T-cell (primary cell): ENCODE measurements around the gene HGD. TPM values are rescaled to one million over a fixed set of nuclear protein-coding genes. Genes with fewer than 3 reads are reported as not detected.

Source experiments
- ATAC-seq, 4 experiments: fragments of 200-7000 bp in 3 of 4; fragments of 150-1000 bp in 1 of 4; cut with Tn5 transposase; replicated peaks in 1 of 4; 1 replicate in 3 of 4; 2 replicates in 1 of 4; pipeline ENCODE4 v1.10.0; 2021; ENCODE audit warnings: moderate library complexity in 3 of 4, mild to moderate bottlenecking in 2 of 4, moderate number of reproducible peaks in 1 of 4
- CTCF ChIA-PET, 2 donors: fragments of 300-600 bp; sonication (Branson Sonifier 250); formaldehyde crosslinking; loops; one replicate each; lab custom pipeline; 2022; ENCODE audit warnings: antibody characterized with exemption in 2 of 2; lab: Charles Lee
- POLR2A ChIA-PET, 2 donors: fragments of 300-600 bp; sonication (Branson Sonifier 250); formaldehyde crosslinking; loops; one replicate each; lab custom pipeline; 2022; ENCODE audit warnings: antibody characterized with exemption in 2 of 2; lab: Charles Lee
- DNase-seq, 35 experiments: peaks; one replicate each; pipeline versions ENCODE4 v3.0.0 to v3.0.0-alpha.2; 2013 to 2023
- H3K27ac ChIP-seq: one replicate; pipeline ENCODE4 v1.5.1; 2013; ENCODE audit warnings: low read length
- H3K27me3 ChIP-seq, 2 experiments: replicated peaks in 1 of 2; 1 replicate in 1 of 2; 2 replicates in 1 of 2; pipeline versions ENCODE4 v1.6.1 to v1.7.0; 2013; ENCODE audit warnings: low read length in 1 of 2, mixed read lengths in 1 of 2; ENCODE audit not compliant: control insufficient read depth in 2 of 2, insufficient read depth in 2 of 2; ENCODE audit errors: extremely low read depth in 1 of 2
- H3K36me3 ChIP-seq, 2 donors: 1 replicate in 1 of 2; 2 replicates in 1 of 2; pipeline versions ENCODE4 v1.6.1 to v1.7.0; 2013; ENCODE audit warnings: low read length in 1 of 2; ENCODE audit not compliant: control insufficient read depth in 2 of 2, insufficient read depth in 1 of 2; ENCODE audit errors: extremely low read depth in 1 of 2
- H3K4me1 ChIP-seq, 2 experiments: 1 replicate in 1 of 2; 2 replicates in 1 of 2; pipeline versions ENCODE4 v1.6.1 to v1.7.0; 2013; ENCODE audit warnings: low read length in 2 of 2, mixed read lengths in 1 of 2; ENCODE audit not compliant: insufficient read depth in 2 of 2, control insufficient read depth in 1 of 2; ENCODE audit errors: extremely low read depth in 1 of 2
- H3K4me3 ChIP-seq, 2 donors: 1 replicate in 1 of 2; 2 replicates in 1 of 2; pipeline versions ENCODE4 v1.5.1 to v1.7.0; 2013; ENCODE audit warnings: mild to moderate bottlenecking in 2 of 2, low read length in 1 of 2, moderate library complexity in 1 of 2; ENCODE audit not compliant: control insufficient read depth in 1 of 2; ENCODE audit errors: extremely low read depth in 1 of 2
- H3K9me3 ChIP-seq: 2 replicates; pipeline ENCODE4 v1.7.0; 2013
- H3K27ac Mint-ChIP-seq, 2 donors: one replicate each; pipeline ENCODE4 v1.8.0; 2020 to 2021; ENCODE audit warnings: mild to moderate bottlenecking in 2 of 2, mixed read lengths in 2 of 2
- H3K27me3 Mint-ChIP-seq, 2 donors: one replicate each; pipeline ENCODE4 v1.8.0; 2021 to 2022; ENCODE audit warnings: mixed read lengths in 2 of 2
- H3K36me3 Mint-ChIP-seq: one replicate; pipeline ENCODE4 v1.8.0; 2021; ENCODE audit warnings: mixed read lengths
- H3K4me1 Mint-ChIP-seq, 3 donors: one replicate each; pipeline ENCODE4 v1.8.0; 2020 to 2022; ENCODE audit warnings: mixed read lengths in 3 of 3, mild to moderate bottlenecking in 1 of 3
- H3K4me3 Mint-ChIP-seq, 3 donors: one replicate each; pipeline ENCODE4 v1.8.0; 2020 to 2022; ENCODE audit warnings: mild to moderate bottlenecking in 3 of 3, mixed read lengths in 3 of 3, moderate library complexity in 3 of 3
- H3K9me3 Mint-ChIP-seq, 3 donors: one replicate each; pipeline ENCODE4 v1.8.0; 2020 to 2022; ENCODE audit warnings: mixed read lengths in 3 of 3
- WGBS: methylation state at CpG from one replicate; pipeline ENCODE4 v1.1.5; 2013; ENCODE audit warnings: missing lambda C conversion rate; ENCODE audit not compliant: insufficient coverage; 5-methylcytosine and 5-hydroxymethylcytosine counted together
- total RNA-seq, 35 experiments: library from RNA in 6 of 35; stranded (reverse) in 6 of 35; fragments of 120-200 nt in 1 of 35; gene quantifications; one replicate each; pipeline versions ENCODE4 v1.2.1 to v1.2.4 and lab custom pipeline; 2013 to 2026

HGD gene
- total RNA-seq, 5 donors from 2014 or later (not counting 1 experiment from before 2014, with no cell fraction given), result 1.5 to 4.1 (median 2.6) TPM

- Histone ChIP-seq H3K4me3 (no peak overlapping the region), H3K9me3 (no peaks in the 10 kb centered on the region), H3K27me3 (no peaks in the 10 kb centered on the region), H3K36me3 (no peaks in the 10 kb centered on the region), H3K27ac (no peak overlapping the region), H3K4me1 (no peaks in the 10 kb centered on the region)
- POLR2A ChIA-PET, result no interaction called here
- no peak for ATAC-seq
- H3K27ac Mint-ChIP-seq, result no peak overlapping the region
- DNase-seq, result no peak
- CTCF ChIA-PET, result no interaction called here
- no peak overlapping the region for H3K4me3 Mint-ChIP-seq
- H3K4me1 Mint-ChIP-seq, result peaks cover 0 to under 1% (median 0%) of the 10 kb centered on the region in 3 donors
- H3K9me3 Mint-ChIP-seq, result peaks cover 0 to 9% (median 2%) of the 10 kb centered on the region in 3 donors
- H3K27me3 Mint-ChIP-seq, result no peaks in the 10 kb centered on the region
- peaks cover 7% of the 10 kb centered on the region for H3K36me3 Mint-ChIP-seq
- WGBS, result 100% methylated on average over 1 of the region's 2 CpGs
These were observed 8.9 kb downstream of the HGD start for GRCh38 chr3:120673116-120673515.

DNA sequence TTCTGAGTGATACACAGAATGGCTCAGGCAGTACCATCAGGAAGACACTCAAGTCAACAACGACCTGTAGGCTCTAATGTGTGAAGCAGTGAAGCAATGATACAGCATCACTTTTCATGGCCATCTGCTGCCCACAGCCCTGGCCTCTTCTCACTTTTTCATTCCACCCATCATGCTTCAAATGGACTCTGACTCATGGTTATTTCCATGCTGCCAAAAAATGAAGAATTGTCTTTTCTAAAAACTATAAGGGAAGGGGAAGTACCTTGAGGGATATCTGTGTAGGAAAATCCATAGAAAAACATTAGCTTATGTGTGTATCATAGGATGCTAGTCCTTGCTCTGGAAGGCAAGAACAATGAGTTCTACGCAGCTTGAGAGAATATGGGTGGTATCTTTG, 11.5 kb downstream of the HGD start:
- Histone ChIP-seq H3K36me3 (no peaks in the 10 kb centered on the region), H3K27me3 (peaks cover 0 to 3% of the 10 kb centered on the region in 2 experiments), H3K4me3 (no peak overlapping the region), H3K9me3 (no peaks in the 10 kb centered on the region), H3K27ac (no peak overlapping the region), H3K4me1 (no peaks in the 10 kb centered on the region)
- Mint-ChIP-seq H3K9me3 (no peaks in the 10 kb centered on the region), H3K4me1 (no peaks in the 10 kb centered on the region), H3K4me3 (no peak overlapping the region), H3K27ac (no peak overlapping the region), H3K36me3 (peaks cover 4% of the 10 kb centered on the region), H3K27me3 (peaks cover 3 to 4% of the 10 kb centered on the region in 2 donors)
- ATAC-seq, result no peak
- no peak for DNase-seq
- 0% methylated on average over 1 of the region's 2 CpGs for WGBS
- ChIA-PET CTCF (no interaction called here), POLR2A (interaction anchor here in 1 of 2 donors (0.7 kb wide), 1 partner anchor 36 kb away, joined by 3 read pairs; no protein-coding TSS in a partner anchor)

DNA sequence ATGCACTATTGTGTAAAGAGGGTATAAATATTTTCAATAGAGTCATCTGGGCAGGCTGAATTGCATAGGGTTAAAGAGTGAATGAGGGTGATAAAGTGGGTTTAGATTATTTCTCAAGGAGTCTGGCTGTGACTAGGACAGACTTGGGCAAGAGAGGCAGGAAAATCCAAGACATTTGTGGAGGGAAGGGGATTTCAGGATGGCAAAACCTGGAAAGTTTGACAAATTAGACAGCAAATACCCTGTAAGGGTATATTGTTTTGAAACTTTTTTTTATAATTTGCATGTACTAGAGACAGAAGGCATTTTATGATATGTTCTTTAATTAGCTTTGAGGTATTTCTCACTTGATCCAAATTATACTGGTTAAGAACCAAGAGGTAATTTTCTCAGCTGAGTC, 17.1 kb downstream of the HGD start:
- Histone ChIP-seq H3K36me3 (no peaks in the 10 kb centered on the region), H3K9me3 (no peaks in the 10 kb centered on the region), H3K4me1 (no peaks in the 10 kb centered on the region), H3K27ac (no peak overlapping the region), H3K4me3 (no peak overlapping the region), H3K27me3 (peaks cover 0 to 3% of the 10 kb centered on the region in 2 experiments)
- DNase-seq (no peak), ATAC-seq (no peak)
- ChIA-PET CTCF (no interaction called here), POLR2A (no interaction called here)
- no peak overlapping the region for H3K4me3 Mint-ChIP-seq
- no peaks in the 10 kb centered on the region for H3K9me3 Mint-ChIP-seq
- H3K36me3 Mint-ChIP-seq, result peaks cover 11% of the 10 kb centered on the region
- peaks cover 8 to 12% of the 10 kb centered on the region in 2 donors for H3K27me3 Mint-ChIP-seq
- no peaks in the 10 kb centered on the region for H3K4me1 Mint-ChIP-seq
- H3K27ac Mint-ChIP-seq, result no peak overlapping the region

DNA sequence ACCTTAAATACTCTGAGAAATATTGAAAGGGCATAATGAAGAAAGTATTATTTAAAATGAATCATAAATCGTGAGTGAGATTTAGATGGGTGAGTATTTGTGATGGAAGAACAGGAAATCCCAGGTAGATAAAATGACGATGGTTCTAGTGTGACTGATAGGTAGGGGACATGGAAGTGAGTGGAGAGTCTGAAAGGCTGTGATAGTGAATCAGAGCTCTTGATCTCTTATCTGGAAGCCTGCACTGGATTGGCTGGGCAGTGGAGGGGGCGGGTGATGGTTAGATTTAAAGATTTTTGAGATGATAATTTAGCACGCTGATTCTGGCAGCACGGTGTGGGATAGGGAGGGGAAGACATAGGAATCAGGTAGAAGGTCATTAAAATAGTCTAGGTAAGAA, 20.1 kb downstream of the HGD start:
- H3K4me1 Mint-ChIP-seq, result no peaks in the 10 kb centered on the region
- H3K9me3 ChIP-seq, result no peaks in the 10 kb centered on the region
- H3K27me3 Mint-ChIP-seq, result peaks cover 8 to 12% of the 10 kb centered on the region in 2 donors
- 62% methylated on average over 5 of the region's 5 CpGs for WGBS
- H3K36me3 Mint-ChIP-seq, result peaks cover 12% of the 10 kb centered on the region
- H3K4me3 Mint-ChIP-seq, result no peak overlapping the region
- no peaks in the 10 kb centered on the region for H3K36me3 ChIP-seq
- ATAC-seq, result no peak
- POLR2A ChIA-PET, result no interaction called here
- CTCF ChIA-PET, result interaction anchor here in 1 of 2 donors (0.9 kb wide), 1 partner anchor 36 kb away, joined by 3 read pairs; no protein-coding TSS in a partner anchor
- H3K27ac ChIP-seq, result no peak overlapping the region
- peaks cover 0 to 2% of the 10 kb centered on the region in 2 experiments for H3K27me3 ChIP-seq
- no peak for DNase-seq
- no peak overlapping the region for H3K4me3 ChIP-seq
- H3K4me1 ChIP-seq, result no peaks in the 10 kb centered on the region
- H3K27ac Mint-ChIP-seq, result no peak overlapping the region
- H3K9me3 Mint-ChIP-seq, result peaks cover 0 to 5% (median 0%) of the 10 kb centered on the region in 3 donors

- Histone ChIP-seq H3K36me3 (no peaks in the 10 kb centered on the region), H3K4me1 (no peaks in the 10 kb centered on the region), H3K27ac (no peak overlapping the region), H3K9me3 (no peaks in the 10 kb centered on the region), H3K4me3 (no peak overlapping the region), H3K27me3 (no peaks in the 10 kb centered on the region)
- Mint-ChIP-seq H3K4me1 (no peaks in the 10 kb centered on the region), H3K9me3 (peaks cover 0 to 5% (median 0%) of the 10 kb centered on the region in 3 donors), H3K27me3 (peaks cover 8 to 12% of the 10 kb centered on the region in 2 donors), H3K4me3 (no peak overlapping the region), H3K36me3 (peaks cover 12% of the 10 kb centered on the region), H3K27ac (no peak overlapping the region)
- DNase-seq (no peak), ATAC-seq (no peak)
- ChIA-PET POLR2A (no interaction called here), CTCF (interaction anchor here in 1 of 2 donors (0.9 kb wide), 1 partner anchor 37 kb away, joined by 3 read pairs; no protein-coding TSS in a partner anchor)
- WGBS, result 100% methylated on average over 1 of the region's 2 CpGs
These were observed 20.7 kb downstream of the HGD start for GRCh38 chr3:120661106-120661905.

DNA sequence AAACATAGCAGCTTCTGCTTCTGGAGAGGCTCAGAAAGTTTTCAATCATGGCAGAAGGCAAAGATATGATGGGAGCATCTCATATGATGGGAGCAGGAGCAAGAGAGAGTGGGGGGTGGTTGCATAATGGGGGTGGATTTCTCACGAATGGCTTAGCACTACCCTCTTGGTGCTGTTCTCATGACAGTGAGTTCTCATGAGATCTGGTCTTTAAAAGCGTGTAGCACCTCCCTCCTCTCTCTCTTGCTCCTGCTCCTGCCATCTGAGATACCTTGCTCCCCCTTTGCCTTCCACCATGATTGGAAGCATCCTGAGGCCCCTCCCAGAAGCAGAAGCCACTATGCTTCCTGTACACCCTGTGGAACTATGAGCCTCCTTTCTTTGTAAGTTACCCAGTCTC, 22.2 kb downstream of the HGD start:
- H3K9me3 Mint-ChIP-seq, result peaks cover 0 to 5% (median 0%) of the 10 kb centered on the region in 3 donors

More for the DNA sequence above, 22.2 kb downstream of the HGD start:
- H3K4me1 Mint-ChIP-seq, result no peaks in the 10 kb centered on the region
- Histone ChIP-seq H3K4me3 (no peak overlapping the region), H3K9me3 (no peaks in the 10 kb centered on the region), H3K36me3 (no peaks in the 10 kb centered on the region), H3K27ac (no peak overlapping the region), H3K4me1 (no peaks in the 10 kb centered on the region), H3K27me3 (no peaks in the 10 kb centered on the region)
- H3K36me3 Mint-ChIP-seq, result peaks cover 12% of the 10 kb centered on the region
- H3K27ac Mint-ChIP-seq, result no peak overlapping the region
- H3K27me3 Mint-ChIP-seq, result peaks cover 2 to 9% of the 10 kb centered on the region in 2 donors
- H3K4me3 Mint-ChIP-seq, result no peak overlapping the region
- POLR2A ChIA-PET, result no interaction called here
- DNase-seq, result no peak
- CTCF ChIA-PET, result interaction anchor here in 1 of 2 donors (0.7 kb wide), 1 partner anchor 304 kb away, joined by 3 read pairs; no protein-coding TSS in a partner anchor
- WGBS, result no CpG with 5 or more reads among the region's 2 CpGs
- ATAC-seq, result no peak
